Ramos (cell line): ENCODE data around the gene PPA2.

Experiments
- in situ Hi-C: fragments of 300-500 bp; cut with MboI; formaldehyde crosslinking; loops from one replicate; pipeline ENCODE4 v1.14.3; 2022; ENCODE audit warnings: low sequenced_read_pairs; ENCODE audit not compliant: unreplicated experiment

The PPA2 gene

GRCh38 chr4:105461621-105462382, 12.1 kb downstream of the PPA2 start:
- in situ Hi-C loops: loop anchor here (25.0 kb wide), 1 partner anchor 325 kb away; the partner anchor contains the start of gene TET2

DNA sequence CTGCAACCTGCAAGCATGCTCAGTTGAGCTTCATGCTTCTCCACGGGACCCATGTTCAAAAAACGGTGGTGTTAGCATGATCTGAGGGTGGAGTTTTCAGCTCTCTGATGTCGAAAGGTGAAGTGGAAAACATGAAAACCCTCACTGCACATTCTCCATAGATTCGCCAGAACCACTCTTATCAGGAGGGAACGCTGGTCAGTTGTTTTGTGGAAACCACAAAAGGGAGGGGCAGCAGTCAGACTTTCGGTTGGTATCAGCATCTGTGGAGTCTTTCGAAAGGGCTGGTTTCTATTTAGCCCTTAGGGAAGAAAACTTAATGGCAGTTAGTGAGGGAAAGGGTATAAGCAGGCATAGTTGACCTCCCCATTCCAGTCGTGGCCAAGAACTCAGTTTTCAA, 12.6 kb downstream of the PPA2 start:
- in situ Hi-C loops: loop anchor here (25.0 kb wide), 1 partner anchor 324 kb away; the partner anchor contains the start of gene TET2

DNA sequence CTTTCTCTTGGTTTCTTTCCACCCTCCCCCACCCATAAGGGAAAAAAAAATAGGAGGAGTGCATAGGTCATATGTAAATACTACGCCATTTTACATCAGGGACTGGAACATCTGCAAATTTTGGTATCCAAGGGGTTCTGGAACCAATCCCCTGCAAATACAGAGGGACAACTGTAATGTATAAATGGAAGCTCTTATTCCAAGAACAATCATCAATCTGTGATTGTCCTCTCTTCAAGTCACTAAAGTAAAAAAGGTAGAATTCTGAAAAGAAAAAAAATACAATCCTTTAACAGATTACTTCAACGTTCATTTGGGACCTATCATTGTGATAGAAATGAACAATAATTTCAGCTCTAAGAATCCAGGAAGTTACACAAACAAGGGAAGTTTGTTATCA, 13.6 kb downstream of the PPA2 start:
- in situ Hi-C loops: loop anchor here (25.0 kb wide), 1 partner anchor 323 kb away; the partner anchor contains the start of gene TET2

DNA sequence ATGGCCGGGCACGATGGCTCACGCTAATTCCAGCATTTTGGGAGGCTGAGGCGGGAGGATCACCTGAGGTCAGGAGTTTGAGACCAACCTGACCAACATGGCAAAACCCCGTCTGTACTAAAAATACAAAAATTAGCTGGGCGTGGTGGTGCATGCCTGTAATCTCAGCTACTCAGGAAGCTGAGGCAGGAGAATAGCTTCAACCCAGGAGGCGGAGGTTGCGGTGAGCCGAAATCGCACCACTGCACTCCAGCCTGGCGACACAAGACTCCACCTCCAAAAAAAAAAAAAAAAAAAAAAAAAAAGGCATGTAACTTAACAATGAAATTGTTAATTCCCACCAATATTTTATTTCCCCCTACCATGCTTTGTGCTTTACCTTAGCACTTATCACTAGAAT, 15.3 kb downstream of the PPA2 start:
- in situ Hi-C loops: loop anchor here (25.0 kb wide), 1 partner anchor 321 kb away; the partner anchor contains the start of gene TET2

- in situ Hi-C loops: loop anchor here (25.0 kb wide), 1 partner anchor 321 kb away; the partner anchor contains the start of gene TET2
These were observed 15.9 kb downstream of the PPA2 start for GRCh38 chr4:105458001-105458400.

DNA sequence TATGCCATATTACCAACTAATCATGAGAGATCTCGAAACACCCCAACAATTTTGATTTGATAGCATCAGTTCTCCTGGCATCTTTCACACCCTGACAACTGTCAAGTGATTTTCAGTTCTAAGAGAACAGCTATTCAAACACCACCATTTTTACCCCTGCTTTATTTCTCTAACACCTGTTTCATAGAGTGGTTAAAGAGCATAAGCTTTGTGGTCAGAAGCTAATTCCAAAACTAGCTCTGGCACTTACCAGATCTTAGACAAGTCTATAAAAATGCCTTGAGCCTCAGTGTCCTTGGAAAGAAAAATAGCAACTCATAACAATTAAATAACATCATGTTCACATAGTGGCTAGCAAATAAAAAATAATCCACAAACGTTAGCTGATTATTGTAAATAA, 17.9 kb downstream of the PPA2 start:
- in situ Hi-C loops: loop anchor here (25.0 kb wide), 1 partner anchor 319 kb away; the partner anchor contains the start of gene TET2

DNA sequence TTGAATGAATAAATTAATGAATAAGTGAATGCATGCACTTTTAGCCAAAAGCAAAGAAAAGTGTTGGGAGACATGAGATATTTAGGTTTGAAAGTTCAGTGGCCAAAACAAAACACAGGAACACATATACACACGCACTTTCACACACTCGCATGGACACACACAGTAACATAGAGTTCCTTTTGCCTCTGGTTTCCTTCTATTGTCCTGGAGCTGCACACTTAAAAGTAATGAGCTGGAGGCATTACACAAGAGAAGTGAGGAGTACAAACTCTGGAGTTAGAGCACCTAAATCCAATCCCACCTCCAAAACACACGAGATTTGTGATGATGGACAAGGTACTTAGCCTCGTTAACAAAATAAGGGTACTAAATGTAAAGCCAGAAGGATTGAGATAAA, 18.7 kb downstream of the PPA2 start:
- in situ Hi-C loops: loop anchor here (25.0 kb wide), 1 partner anchor 318 kb away; the partner anchor contains the start of gene TET2

DNA sequence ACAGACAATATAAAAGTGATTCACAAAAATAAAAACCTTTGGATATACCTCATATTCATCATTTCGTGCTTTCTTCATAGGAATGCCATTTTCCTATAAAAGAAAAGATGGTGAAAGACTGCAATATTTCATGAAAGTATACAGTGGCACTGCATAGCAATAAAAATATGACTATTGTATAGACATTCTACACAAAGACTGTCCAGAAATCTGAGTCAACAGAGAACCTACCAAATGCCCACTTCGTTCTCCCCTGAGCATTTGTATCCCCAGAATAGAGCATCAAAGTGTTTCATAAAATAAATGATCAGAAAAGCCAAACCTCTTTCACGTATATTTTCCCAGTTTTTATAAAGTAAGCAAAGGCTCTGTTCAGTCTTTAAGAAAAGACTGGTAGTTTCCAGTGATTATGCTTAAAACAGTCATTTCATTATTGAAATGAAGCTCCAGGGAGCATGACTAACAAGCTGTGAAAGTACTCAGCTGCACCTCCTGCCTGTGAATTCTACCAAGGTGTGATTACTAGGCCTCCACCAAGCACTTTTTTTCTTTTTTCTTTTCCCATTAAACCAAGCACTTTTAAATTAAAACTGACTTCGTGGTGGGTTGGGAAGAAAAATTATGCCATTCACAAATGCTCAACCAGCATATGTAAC, 20.2 kb downstream of the PPA2 start:
- in situ Hi-C loops: loop anchor here (25.0 kb wide), 1 partner anchor 316 kb away; the partner anchor contains the start of gene TET2

DNA sequence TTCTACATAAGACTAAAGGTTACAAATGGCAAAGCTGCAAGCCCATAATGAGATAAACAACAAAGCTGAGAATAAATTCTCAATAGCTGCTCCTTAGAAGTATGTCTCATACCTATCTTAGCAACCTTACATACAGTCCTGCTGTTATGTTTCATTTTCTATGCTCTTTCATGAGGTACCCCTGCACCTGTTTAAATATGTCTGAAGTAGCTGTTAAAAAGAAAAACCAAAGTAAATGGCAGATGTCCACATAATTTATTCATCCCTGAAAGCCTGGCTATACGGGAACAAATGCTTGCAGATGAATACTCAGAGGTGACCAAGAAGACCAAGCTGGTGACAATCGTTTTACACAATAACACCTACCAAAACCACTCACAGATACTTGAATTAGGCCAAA, 22.5 kb downstream of the PPA2 start:
- in situ Hi-C loops: loop anchor here (25.0 kb wide), 1 partner anchor 314 kb away; the partner anchor contains the start of gene TET2

DNA sequence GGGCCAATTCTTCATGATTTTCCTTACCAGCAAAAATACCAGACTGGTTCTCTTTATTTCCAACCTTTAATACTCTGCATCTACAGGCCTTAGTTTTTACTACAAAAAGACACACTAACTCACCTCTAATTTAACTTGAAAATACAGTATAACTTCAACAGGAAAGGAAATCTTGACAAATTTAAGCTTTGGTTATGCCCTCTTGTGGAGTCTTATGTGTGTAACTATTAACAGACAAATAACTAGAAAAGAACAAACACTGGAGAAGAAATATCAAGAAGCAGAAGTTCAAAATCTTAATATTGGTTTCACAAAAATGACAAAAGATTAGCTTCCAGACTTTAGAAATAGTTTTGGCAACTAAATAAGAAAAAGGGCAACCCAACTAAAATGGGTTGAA, 33.0 kb downstream of the PPA2 start:
- in situ Hi-C loops: no loop called here

- in situ Hi-C loops: no loop called here
These were observed 36.2 kb downstream of the PPA2 start for GRCh38 chr4:105437637-105438036.

DNA sequence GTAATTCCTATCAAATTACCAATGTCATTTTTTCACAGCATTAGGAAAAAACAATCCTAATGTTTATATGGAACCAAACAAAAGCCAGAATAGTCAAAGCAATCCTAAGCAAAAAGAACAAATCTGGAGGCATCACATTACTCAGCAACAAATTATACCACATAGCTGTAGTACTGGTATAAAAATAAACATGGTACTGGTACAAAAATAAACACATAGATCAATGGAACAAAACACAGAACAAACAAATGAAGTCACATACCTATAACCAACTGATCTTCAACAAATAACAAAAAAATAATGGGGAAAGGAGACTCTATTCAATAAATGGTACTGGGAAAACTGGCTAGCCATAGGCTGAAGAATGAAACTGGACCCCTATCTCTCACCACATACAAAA, 37.4 kb downstream of the PPA2 start:
- in situ Hi-C loops: no loop called here

GRCh38 chr4:105434940-105435339, 38.9 kb downstream of the PPA2 start:
- in situ Hi-C loops: no loop called here

GRCh38 chr4:105433421-105433820, 40.4 kb downstream of the PPA2 start:
- in situ Hi-C loops: no loop called here

DNA sequence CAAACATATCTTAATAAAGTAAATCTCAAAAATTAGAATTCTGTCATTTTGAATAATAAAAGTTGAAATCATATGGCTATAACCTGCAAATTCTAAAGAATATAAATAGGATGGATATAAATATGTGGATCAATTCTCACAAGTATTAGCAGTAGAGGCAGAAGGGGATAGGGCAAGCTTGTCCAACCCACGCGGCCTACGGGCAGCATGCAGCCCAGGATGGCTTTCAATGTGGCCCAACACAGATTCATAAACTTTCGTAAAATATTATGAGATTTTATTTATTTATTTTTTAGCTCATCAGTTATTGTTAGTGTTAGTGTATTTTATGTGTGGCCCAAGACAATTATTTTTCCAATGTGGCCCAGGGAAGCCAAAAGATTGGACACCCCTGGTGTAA, 41.4 kb downstream of the PPA2 start:
- in situ Hi-C loops: no loop called here

DNA sequence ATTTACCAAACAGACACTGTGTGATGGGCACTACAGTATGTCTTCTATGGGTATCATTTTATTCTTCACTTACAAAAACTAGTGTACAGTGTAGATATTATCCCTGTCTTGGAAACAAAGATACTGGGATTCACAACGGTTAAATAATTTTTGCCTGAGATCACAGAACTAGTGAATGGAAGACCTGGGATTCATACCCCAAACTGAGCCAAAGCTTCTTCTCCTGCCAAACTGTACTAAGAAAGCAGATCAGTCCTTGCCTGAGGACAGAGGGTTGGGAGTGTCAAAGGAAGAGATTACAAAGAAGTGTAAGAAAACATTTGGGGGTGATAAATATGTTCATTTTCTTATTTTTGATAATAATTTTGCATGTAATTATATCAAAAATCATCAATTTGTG, 43.1 kb downstream of the PPA2 start:
- in situ Hi-C loops: no loop called here

DNA sequence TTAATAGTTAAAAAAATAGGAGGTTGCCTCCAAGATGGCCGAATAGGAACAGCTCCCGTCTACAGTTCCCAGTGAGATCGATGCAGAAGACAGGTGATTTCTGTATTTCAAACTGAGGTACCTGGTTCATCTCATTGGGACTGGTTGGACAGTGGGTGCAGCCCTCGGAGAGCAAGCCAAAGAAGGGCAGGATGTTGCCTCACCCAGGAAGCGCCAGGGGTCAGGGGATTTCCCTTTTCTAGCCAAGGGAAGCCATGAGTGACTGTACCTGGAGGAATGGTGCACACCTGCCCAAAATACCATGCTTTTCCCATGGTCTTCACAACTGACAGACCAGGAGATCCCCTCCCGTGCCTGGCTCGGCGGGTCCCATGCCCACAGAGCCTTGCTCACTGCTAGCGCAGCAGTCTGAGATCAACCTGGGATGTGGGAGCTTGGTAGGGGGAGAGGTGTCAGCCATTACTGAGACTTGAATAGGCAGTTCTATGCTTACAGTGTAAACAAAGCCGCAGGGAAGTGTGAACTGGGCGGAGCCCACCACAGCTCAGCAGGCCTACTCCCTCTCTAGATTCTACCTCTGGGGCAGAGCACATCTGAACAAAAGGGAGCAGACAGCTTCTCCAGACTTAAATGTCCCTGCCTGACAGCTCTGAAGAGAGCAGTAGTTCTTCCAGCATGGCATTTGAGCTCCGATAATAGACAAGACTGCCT, 47.5 kb downstream of the PPA2 start:
- in situ Hi-C loops: no loop called here

DNA sequence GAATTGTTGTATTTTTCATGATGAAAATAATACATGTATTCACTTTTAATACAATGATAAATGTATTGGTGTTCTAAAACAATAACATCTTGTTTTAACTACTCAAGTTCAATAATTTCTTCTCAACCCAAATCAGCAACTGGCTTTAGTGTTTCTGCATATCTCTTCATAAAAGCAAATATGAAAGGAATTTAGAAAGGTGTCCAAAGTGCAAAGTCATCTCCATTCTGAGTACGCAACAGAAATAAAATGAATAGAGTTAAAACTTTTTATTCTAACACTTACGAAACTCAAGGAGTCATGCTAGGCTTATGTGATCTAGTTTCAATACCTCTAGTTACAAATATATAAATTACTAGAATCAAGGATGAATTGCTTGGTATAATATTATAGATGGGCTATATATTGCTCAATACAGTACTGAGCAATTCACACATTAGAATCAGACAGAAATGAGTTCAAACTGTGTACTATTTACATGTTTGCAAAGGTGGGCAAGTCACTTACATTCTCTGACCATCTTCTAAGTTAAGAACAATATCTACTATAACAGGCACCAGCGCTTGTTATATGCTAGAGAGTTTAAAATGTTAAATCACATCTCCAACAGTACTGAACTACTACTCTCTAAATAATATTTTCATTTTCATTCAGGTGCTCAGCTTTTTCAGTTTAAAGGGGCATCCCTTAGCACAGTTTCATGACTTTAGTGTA, 51.5 kb downstream of the PPA2 start:
- in situ Hi-C loops: no loop called here

- in situ Hi-C loops: no loop called here
These were observed 56.2 kb downstream of the PPA2 start for GRCh38 chr4:105417624-105418023.

DNA sequence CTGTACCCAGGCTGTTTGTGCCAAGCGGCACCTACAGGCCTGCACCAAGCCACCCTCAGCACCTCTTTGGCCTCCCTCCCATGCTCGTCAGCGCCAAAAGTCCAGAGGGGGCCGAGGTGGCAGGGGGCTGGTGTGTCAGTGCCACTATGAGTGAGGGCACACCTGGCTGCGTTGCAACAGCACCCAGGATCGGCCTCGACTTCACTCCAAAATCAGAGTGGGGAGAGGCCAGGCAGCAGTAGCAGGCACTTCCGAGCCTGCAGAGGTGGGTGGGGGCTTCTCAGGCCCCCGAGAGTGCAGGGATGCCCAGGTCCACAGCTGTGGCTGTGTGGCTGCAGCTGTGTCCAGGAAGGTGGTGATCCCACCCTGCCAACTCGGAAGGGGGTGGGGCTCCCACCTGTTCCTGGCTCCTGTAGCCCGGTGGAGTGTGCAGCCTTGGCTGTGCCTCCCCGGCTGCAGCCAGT, 58.5 kb downstream of the PPA2 start:
- in situ Hi-C loops: no loop called here
